Stimulated activated CD4-positive, alpha-beta T cell treated with anti-CD3 and anti-CD28 coated beads, Interleukin-4, amount 100 ng/mL, for 1 hour (primary cell): ENCODE results near the gene SETBP1.

Experiments
- DNase-seq: peaks from one replicate; pipeline ENCODE4 v3.0.0-alpha.2; 2020

The SETBP1 gene

GRCh38 chr18:44988821-44989587 lies 308.3 kb downstream of the SETBP1 start:
- DNase-seq, result no peak

- DNase-seq, result no peak
These were observed 315.6 kb downstream of the SETBP1 start for GRCh38 chr18:44996261-44996660.

GRCh38 chr18:44997174-44997573 lies 316.5 kb downstream of the SETBP1 start:
- DNase-seq, result no peak

GRCh38 chr18:44998360-44998759 lies 317.7 kb downstream of the SETBP1 start:
- DNase-seq, result no peak

- DNase-seq, result no peak
These were observed 323.9 kb downstream of the SETBP1 start for GRCh38 chr18:45004546-45005080.

GRCh38 chr18:45006934-45007333 lies 326.2 kb downstream of the SETBP1 start:
- no peak for DNase-seq

GRCh38 chr18:45007531-45007930 lies 326.8 kb downstream of the SETBP1 start:
- DNase-seq, result no peak

- DNase-seq, result no peak
These were observed 328.2 kb downstream of the SETBP1 start for GRCh38 chr18:45008694-45009413.

GRCh38 chr18:45009756-45010155 lies 329.1 kb downstream of the SETBP1 start:
- no peak for DNase-seq

GRCh38 chr18:45012286-45012685 lies 331.6 kb downstream of the SETBP1 start:
- DNase-seq, result no peak

- DNase-seq, result no peak
These were observed 333.4 kb downstream of the SETBP1 start for GRCh38 chr18:45014047-45014501.

- no peak for DNase-seq
These were observed 335.1 kb downstream of the SETBP1 start for GRCh38 chr18:45015788-45016128.

- no peak for DNase-seq
These were observed 338.8 kb downstream of the SETBP1 start for GRCh38 chr18:45019469-45019868.

- DNase-seq, result no peak
These were observed 342.8 kb downstream of the SETBP1 start for GRCh38 chr18:45023519-45023918.

GRCh38 chr18:45024357-45025088 lies 343.8 kb downstream of the SETBP1 start:
- DNase-seq, result no peak

- no peak for DNase-seq
These were observed 344.4 kb downstream of the SETBP1 start for GRCh38 chr18:45025089-45025450.

- DNase-seq, result no peak
These were observed 345.5 kb downstream of the SETBP1 start for GRCh38 chr18:45026162-45026561.

- DNase-seq, result no peak
These were observed 353.5 kb downstream of the SETBP1 start for GRCh38 chr18:45034179-45034578.

- no peak for DNase-seq
These were observed 356.9 kb downstream of the SETBP1 start for GRCh38 chr18:45037618-45038017.

GRCh38 chr18:45039376-45039775 lies 358.7 kb downstream of the SETBP1 start:
- DNase-seq, result no peak

GRCh38 chr18:45040879-45041278 lies 360.2 kb downstream of the SETBP1 start:
- no peak for DNase-seq

GRCh38 chr18:45044787-45045186 lies 364.1 kb downstream of the SETBP1 start:
- no peak for DNase-seq

GRCh38 chr18:45046228-45046627 lies 365.5 kb downstream of the SETBP1 start:
- no peak for DNase-seq

GRCh38 chr18:45046961-45047360 lies 366.3 kb downstream of the SETBP1 start:
- DNase-seq, result no peak
